CD14-positive monocyte (primary cell): ENCODE results near the gene RIBC2. TPM values are rescaled to one million over a fixed set of nuclear protein-coding genes. Genes with fewer than 3 reads are reported as not detected.
"Not testable (repeated sequence)": the region's sequence is repeated elsewhere in the genome, so short reads cannot be mapped to it uniquely, and the experiment has no call there.

Source experiments
- DNase-seq, 3 donors: peaks; one replicate each; pipeline ENCODE4 v3.0.0-alpha.2; 2011 to 2022
- H2AFZ ChIP-seq: 2 replicates; pipeline ENCODE4 v1.6.0; 2012; ENCODE audit warnings: mild to moderate bottlenecking, low read depth, low read length, inconsistent platforms; ENCODE audit not compliant: insufficient read depth, poor library complexity, severe bottlenecking
- H3K27ac ChIP-seq, 2 donors: 1 replicate in 1 of 2; 2 replicates in 1 of 2; pipeline ENCODE4 v1.5.1; 2012 to 2013; ENCODE audit warnings: low read length in 2 of 2, control low read depth in 1 of 2, inconsistent platforms in 1 of 2, low read depth in 1 of 2, mild to moderate bottlenecking in 1 of 2
- H3K27me3 ChIP-seq, 2 donors: one replicate each; pipeline versions ENCODE4 v1.6.0 to v1.6.1; 2011 to 2013; ENCODE audit warnings: low read length in 2 of 2; ENCODE audit not compliant: control insufficient read depth in 2 of 2, insufficient read depth in 2 of 2
- H3K36me3 ChIP-seq, 2 donors: replicated peaks in 1 of 2; 1 replicate in 1 of 2; 2 replicates in 1 of 2; pipeline versions ENCODE4 v1.5.1 to v1.6.1; 2012 to 2013; ENCODE audit warnings: low read length in 2 of 2, control low read depth in 1 of 2, inconsistent platforms in 1 of 2, mild to moderate bottlenecking in 1 of 2; ENCODE audit not compliant: insufficient read depth in 2 of 2, control insufficient read depth in 1 of 2
- H3K4me1 ChIP-seq, 2 donors: 1 replicate in 1 of 2; 2 replicates in 1 of 2; pipeline versions ENCODE4 v1.5.1 to v1.6.1; 2012 to 2013; ENCODE audit warnings: low read length in 2 of 2, control low read depth in 1 of 2, inconsistent platforms in 1 of 2, mild to moderate bottlenecking in 1 of 2, moderate library complexity in 1 of 2; ENCODE audit not compliant: insufficient read depth in 2 of 2, control insufficient read depth in 1 of 2
- H3K4me2 ChIP-seq: replicated peaks from 2 replicates; pipeline ENCODE3; 2012; ENCODE audit warnings: low read length, moderate library complexity, mild to moderate bottlenecking; ENCODE audit not compliant: poor library complexity, severe bottlenecking; ENCODE audit errors: extremely low read depth
- H3K4me3 ChIP-seq, 3 experiments: fragments of 200-600 bp in 1 of 3; sonication (generic) in 1 of 3; replicated peaks in 1 of 3; 1 replicate in 2 of 3; 2 replicates in 1 of 3; pipeline ENCODE4 v1.5.1; 2011 to 2013; ENCODE audit warnings: low read length in 3 of 3, mild to moderate bottlenecking in 3 of 3, control low read depth in 2 of 3, low read depth in 2 of 3, inconsistent platforms in 1 of 3, moderate library complexity in 1 of 3
- H3K79me2 ChIP-seq: 2 replicates; pipeline ENCODE4 v1.6.0; 2012; ENCODE audit warnings: mild to moderate bottlenecking, control low read depth, inconsistent platforms, low read length, moderate library complexity; ENCODE audit not compliant: insufficient read depth
- H3K9ac ChIP-seq: 2 replicates; pipeline ENCODE4 v1.6.0; 2017; ENCODE audit warnings: low read length, mild to moderate bottlenecking; ENCODE audit not compliant: insufficient read depth, poor library complexity, severe bottlenecking
- H3K9me3 ChIP-seq, 2 donors: replicated peaks in 1 of 2; 1 replicate in 1 of 2; 2 replicates in 1 of 2; pipeline versions ENCODE4 v1.5.1 to v1.6.1; 2012 to 2013; ENCODE audit warnings: low read length in 2 of 2, control low read depth in 1 of 2; ENCODE audit not compliant: control insufficient read depth in 1 of 2, insufficient read depth in 1 of 2
- H4K20me1 ChIP-seq: 2 replicates; pipeline ENCODE4 v1.6.0; 2012; ENCODE audit warnings: mild to moderate bottlenecking, low read length, control low read depth, moderate library complexity; ENCODE audit not compliant: insufficient read depth
- H3K27ac Mint-ChIP-seq, 7 donors: one replicate each; pipeline ENCODE4 v1.8.0; 2020; ENCODE audit warnings: mild to moderate bottlenecking in 7 of 7, mixed read lengths in 7 of 7, moderate library complexity in 6 of 7, inconsistent platforms in 2 of 7
- H3K27me3 Mint-ChIP-seq, 3 donors: one replicate each; pipeline ENCODE4 v1.8.0; 2021 to 2022; ENCODE audit warnings: low read depth in 3 of 3, mild to moderate bottlenecking in 3 of 3, mixed read lengths in 3 of 3, moderate library complexity in 3 of 3, inconsistent platforms in 1 of 3
- H3K36me3 Mint-ChIP-seq, 2 donors: one replicate each; pipeline ENCODE4 v1.8.0; 2020; ENCODE audit warnings: mixed read lengths in 2 of 2, inconsistent platforms in 1 of 2, mild to moderate bottlenecking in 1 of 2
- H3K4me1 Mint-ChIP-seq: one replicate; pipeline ENCODE4 v1.8.0; 2020; ENCODE audit warnings: mild to moderate bottlenecking, mixed read lengths
- H3K4me3 Mint-ChIP-seq, 2 donors: one replicate each; pipeline ENCODE4 v1.8.0; 2020; ENCODE audit warnings: mild to moderate bottlenecking in 2 of 2, mixed read lengths in 2 of 2, moderate library complexity in 1 of 2
- H3K9me3 Mint-ChIP-seq, 7 donors: one replicate each; pipeline ENCODE4 v1.8.0; 2020 to 2022; ENCODE audit warnings: mixed read lengths in 7 of 7, mild to moderate bottlenecking in 6 of 7, moderate library complexity in 6 of 7, inconsistent platforms in 2 of 7
- WGBS: methylation state at CpG from one replicate; pipeline ENCODE4 v1.1.5; 2013; ENCODE audit warnings: missing lambda C conversion rate; ENCODE audit not compliant: insufficient coverage; 5-methylcytosine and 5-hydroxymethylcytosine counted together
- intact Hi-C, 2 donors: fragments of 100-400 bp; cut with micrococcal nuclease; formaldehyde crosslinking; loops; one replicate each; pipeline versions ENCODE4 v1.15.0 to v1.15.1; 2023
- polyA plus RNA-seq, 3 donors: library from polyadenylated mRNA; depleted of rRNA in 1 of 3; unstranded in 2 of 3; stranded (reverse) in 1 of 3; fragments of 300-500 nt in 2 of 3; fragments of >200 nt in 1 of 3; fragmentation: Illumina TruSeq in 2 of 3; gene quantifications; 1 replicate in 2 of 3; 2 replicates in 1 of 3; pipeline ENCODE4 v1.2.3, GENCODE V29; 2012 to 2021
- TF ChIP-seq, protein P1 (sequence below): fragments of 200-600 bp; IDR thresholded peaks from one replicate; pipeline ENCODE4 v1.8.0; 2022; ENCODE audit warnings: antibody characterized with exemption, mild to moderate bottlenecking

The RIBC2 gene
- polyA plus RNA-seq, 3 donors: not detected

DNA sequence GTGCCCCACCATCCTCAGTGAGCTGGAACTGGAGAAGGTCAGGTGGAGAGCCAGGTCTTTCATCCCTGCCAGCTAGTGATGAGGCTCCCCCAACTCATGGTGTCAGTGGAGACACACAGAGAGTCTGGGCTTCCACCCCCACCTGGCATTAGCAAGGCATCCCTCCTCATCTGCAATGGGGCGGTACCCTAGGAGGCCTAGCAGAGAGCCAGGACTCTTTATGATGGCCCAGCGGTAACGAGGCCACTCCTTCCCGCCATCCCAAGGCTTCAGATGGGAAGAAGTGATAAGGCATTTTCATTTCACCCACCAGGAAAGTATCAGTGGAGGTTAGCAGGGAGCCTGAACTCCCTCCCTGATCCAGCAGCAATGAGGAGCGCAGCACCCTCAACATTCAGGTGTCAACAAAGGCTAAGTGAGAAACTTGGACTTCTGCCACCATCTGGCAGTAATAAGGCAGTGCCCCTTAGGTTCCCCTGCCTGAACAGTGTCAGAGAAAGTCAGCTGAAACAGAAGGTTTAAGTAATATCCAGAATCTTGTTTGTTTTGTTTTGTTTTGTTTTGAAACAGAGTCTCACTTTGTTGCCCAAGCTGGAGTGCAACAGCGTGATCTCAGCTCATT, 48.7 kb downstream of the RIBC2 start:
- Histone ChIP-seq H3K27me3 (no peaks in the 10 kb centered on the region), H3K27ac (no peak overlapping the region), H3K9ac (no peak overlapping the region), H3K36me3 (no peaks in the 10 kb centered on the region), H2AFZ (no peak overlapping the region), H3K4me3 (no peak overlapping the region), H3K4me1 (no peaks in the 10 kb centered on the region), H3K4me2 (no peak overlapping the region), H4K20me1 (no peaks in the 10 kb centered on the region), H3K9me3 (no peaks in the 10 kb centered on the region), H3K79me2 (no peaks in the 10 kb centered on the region)
- intact Hi-C loops: no loop called here
- Mint-ChIP-seq H3K27ac (no peak overlapping the region), H3K9me3 (peaks cover 0 to 6% (median 2%) of the 10 kb centered on the region in 7 donors), H3K27me3 (peaks cover 2 to 13% (median 2%) of the 10 kb centered on the region in 3 donors), H3K36me3 (no peaks in the 10 kb centered on the region), H3K4me1 (no peaks in the 10 kb centered on the region), H3K4me3 (no peak overlapping the region)
- no peak for DNase-seq
- no CpG with 5 or more reads among the region's 6 CpGs for WGBS
- TF ChIP-seq, protein P1, sequence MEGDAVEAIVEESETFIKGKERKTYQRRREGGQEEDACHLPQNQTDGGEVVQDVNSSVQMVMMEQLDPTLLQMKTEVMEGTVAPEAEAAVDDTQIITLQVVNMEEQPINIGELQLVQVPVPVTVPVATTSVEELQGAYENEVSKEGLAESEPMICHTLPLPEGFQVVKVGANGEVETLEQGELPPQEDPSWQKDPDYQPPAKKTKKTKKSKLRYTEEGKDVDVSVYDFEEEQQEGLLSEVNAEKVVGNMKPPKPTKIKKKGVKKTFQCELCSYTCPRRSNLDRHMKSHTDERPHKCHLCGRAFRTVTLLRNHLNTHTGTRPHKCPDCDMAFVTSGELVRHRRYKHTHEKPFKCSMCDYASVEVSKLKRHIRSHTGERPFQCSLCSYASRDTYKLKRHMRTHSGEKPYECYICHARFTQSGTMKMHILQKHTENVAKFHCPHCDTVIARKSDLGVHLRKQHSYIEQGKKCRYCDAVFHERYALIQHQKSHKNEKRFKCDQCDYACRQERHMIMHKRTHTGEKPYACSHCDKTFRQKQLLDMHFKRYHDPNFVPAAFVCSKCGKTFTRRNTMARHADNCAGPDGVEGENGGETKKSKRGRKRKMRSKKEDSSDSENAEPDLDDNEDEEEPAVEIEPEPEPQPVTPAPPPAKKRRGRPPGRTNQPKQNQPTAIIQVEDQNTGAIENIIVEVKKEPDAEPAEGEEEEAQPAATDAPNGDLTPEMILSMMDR: no peak

DNA sequence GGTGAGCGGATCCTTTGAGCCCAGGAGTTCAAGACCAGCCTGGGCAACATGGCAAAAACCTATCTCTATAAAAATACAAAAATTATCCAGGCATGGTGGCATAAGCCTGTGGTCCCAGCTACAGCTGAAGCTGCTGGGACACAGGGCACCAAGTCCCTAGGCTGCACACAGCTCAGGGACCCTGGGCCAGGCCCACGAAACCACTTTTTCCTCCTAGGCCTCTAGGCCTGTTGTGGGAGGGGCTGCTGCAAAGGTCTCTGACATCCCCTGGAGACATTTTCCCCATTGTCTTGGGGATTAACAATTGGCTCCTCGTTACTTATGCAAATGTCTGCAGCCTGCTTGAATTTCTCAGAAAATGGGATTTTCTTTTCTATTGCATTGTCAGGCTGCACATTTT, 50.2 kb downstream of the RIBC2 start:
- H4K20me1 ChIP-seq, DNase-seq, H3K4me3 Mint-ChIP-seq, H3K27me3 ChIP-seq, H3K27ac ChIP-seq, intact Hi-C loops, H3K79me2 ChIP-seq, H3K9me3 ChIP-seq, H3K36me3 ChIP-seq, H3K9ac ChIP-seq, H3K4me1 Mint-ChIP-seq, H3K27ac Mint-ChIP-seq, H2AFZ ChIP-seq, H3K4me3 ChIP-seq, H3K4me1 ChIP-seq, H3K9me3 Mint-ChIP-seq, H3K4me2 ChIP-seq, H3K36me3 Mint-ChIP-seq: not testable (repeated sequence)
- peaks cover 2 to 14% (median 2%) of the 10 kb centered on the region in 3 donors for H3K27me3 Mint-ChIP-seq
- WGBS: 100% methylated on average over 1 of the region's 3 CpGs
